A673 (cell line): ENCODE measurements around the gene CFP.

Experiments used
- CTCF ChIP-seq: fragments of 300-800, 200-600 bp; sonication (generic); conservative IDR thresholded peaks from 2 replicates; pipeline ENCODE4 v1.5.1; 2017; ENCODE audit warnings: low read depth, mild to moderate bottlenecking, antibody characterized with exemption, low read length, moderate library complexity, mixed read lengths
- EZH2 ChIP-seq: fragments of 200-600 bp; sonication (generic); IDR thresholded peaks from 2 replicates; pipeline ENCODE4 v1.6.1; 2017; ENCODE audit warnings: borderline replicate concordance, low read depth, mild to moderate bottlenecking, mixed read lengths, antibody characterized with exemption, low read length; ENCODE audit not compliant: poor library complexity, severe bottlenecking

GRCh38 chrX:47596256-47596655, 33.5 kb downstream of the CFP start:
- TF ChIP-seq CTCF = no peak
- TF ChIP-seq EZH2 = no peak
